RPMI7951 (cell line): ENCODE data around the gene ALK. TPM values are rescaled to one million over a fixed set of nuclear protein-coding genes. Genes with fewer than 3 reads are reported as not detected.

Source experiments
- DNase-seq: peaks from one replicate; pipeline ENCODE4 v3.0.0-alpha.2; 2012; ENCODE audit warnings: low read depth
- total RNA-seq: library from RNA; depleted of rRNA; stranded (reverse); fragments of >200 nt; shearing (Covaris generic); gene quantifications from 2 replicates; pipeline ENCODE4 v1.2.3, GENCODE V29; 2014

ALK gene
- total RNA-seq, 1 experiment from 2014 or later = 0.12 TPM

DNA sequence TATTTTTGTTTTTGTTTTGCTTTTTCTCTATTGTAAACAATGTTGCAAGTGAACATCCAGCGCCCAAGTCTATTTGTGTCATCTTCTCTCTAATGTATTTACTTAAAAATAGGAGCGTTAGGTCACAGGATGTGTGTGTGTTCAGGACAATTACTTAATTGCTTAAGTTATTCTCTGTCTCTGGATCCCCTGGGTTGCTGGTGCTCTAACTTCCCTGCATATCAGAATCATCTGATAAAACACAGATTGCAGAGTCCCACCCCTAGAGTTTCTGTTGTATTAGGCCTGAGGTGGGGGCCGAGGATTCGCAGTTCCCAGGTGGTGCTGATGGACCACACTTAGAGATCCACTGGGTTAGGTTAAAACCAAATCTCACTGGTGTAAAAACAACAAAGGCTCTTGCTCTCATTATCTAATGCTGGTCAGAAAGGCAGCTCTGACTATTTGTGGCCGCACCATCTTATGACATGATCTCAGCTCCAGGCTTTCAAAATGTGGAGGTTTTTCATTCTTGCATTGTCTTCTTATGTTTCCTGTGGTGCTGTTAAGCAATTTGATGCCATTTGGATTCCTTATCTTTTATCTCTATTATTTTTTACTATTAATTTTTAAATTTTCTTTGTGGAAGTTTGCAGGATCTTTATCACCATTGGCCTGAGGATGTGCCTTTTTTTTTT, 718.4 kb downstream of the ALK start:
- no peak for DNase-seq

DNA sequence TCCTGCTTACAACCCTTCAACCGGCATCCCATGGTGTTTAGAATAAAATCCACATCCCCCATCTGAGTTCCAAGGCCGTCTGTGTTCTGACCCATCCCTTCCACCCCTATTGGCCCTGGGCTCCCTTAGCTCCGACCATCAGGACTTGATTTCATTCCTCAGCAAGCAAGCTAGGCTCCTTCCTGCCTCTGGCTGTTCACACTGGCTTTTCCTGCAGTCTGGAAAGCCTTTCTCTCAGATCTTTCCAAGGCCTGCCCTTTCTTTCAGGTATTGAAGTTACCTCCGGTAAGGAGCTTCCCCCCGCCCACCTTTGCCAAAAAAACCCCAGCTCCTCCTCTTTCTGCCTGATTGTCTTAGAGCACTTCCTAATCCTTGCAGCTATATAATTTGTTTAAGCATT, 719.4 kb downstream of the ALK start:
- DNase-seq = no peak

DNA sequence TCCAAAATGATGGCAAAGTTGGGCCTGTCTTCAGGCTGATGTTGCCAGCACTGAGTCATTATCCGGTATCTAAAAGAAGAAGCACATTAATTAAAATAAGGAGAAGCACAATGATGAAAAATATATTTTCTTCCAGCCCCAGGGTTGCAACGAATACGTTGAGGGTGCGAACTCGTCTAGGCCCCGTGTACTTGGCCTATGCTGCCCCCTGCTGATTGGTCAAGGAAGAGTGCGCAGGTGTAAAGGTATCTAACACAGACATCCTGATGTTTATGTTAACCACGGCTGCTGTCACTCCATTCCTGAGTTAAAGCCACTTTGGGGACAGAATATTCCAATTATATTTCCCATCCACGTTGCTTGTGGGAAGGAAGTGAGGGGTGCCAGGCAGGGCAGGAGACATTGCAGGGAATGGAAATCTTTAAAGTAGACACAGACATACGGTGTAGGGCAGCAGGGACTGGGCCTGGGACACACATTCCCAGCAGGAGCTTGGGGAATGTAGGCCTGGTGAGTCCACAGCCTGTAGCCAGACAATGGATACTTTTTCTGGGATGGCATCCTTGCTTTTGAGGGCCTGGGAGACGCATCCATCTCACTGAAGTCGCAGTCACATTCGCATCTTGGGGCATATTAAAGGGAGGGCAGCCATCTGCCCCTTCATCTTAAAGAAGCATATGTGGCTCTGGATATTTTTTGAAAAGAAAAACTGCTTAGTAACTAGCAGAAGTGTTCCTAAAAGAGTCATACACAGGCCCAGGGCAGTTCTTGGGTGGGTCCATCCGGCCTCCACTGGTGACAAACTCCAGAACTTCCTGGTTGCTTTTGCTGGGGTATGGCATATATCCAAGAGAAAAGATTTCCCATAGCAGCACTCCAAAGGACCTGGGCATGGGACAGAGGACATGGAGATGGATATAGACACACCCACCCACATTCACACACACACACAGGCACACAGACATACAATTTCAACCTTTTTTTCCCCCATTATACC, 724.3 kb downstream of the ALK start:
- DNase-seq = peak; percentile 43

DNA sequence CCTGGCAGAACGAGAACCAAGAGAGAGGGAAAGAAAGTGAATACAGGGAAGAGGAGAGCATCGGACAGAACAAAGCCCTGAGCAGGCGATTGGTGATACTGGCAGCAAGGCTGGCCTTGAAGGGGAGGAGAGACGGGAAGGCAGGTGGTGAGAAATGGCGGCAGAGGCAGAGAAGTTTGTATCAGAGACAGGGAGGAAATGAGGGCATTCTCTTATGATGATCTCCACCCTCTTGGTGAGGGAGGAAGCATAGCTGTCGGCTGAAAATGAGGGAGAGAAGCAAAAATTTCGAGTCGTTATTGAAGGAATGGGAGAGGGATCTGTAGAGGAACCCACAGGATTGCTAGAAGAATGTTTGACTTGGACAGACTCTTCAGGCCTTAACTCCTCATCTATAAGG, 725.6 kb downstream of the ALK start:
- no peak for DNase-seq

DNA sequence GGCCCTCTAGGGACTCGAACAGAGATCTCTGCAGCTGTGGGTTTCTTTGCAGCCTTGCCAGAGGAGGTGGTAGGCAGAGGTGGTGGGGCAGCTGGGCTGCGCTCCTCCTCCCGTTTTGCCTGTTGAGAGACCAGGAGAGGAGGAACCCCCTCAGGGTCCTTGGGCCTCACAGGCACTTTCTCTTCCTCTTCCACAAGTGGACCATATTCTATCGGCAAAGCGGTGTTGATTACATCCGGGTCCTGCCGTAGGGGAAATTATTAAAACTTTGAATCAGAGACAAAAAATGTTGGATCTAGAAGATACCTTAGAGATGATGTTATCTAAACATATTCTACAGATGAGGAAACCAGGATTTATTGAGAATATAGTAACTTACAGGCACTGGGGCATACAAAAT, 727.7 kb downstream of the ALK start:
- DNase-seq = no peak

DNA sequence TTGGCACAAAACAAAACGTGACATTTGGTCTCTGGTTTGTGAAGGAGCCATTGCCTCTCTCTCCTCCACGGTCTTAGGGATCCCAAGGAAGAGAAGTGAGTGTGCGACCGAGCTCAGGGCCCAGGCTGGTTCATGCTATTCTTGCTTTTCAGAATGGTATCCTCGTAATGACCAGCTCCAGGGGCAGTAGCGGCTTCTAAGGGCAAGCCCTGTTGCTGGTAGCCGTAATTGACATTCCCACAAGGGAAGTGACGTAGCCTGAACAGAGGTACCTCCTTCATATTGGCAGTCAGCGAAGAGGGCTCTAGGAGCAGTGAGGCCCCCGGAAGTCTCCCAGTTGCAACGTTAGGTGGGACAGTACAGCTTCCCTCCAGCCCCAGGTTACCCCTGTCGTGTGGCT, 728.3 kb downstream of the ALK start:
- no peak for DNase-seq

DNA sequence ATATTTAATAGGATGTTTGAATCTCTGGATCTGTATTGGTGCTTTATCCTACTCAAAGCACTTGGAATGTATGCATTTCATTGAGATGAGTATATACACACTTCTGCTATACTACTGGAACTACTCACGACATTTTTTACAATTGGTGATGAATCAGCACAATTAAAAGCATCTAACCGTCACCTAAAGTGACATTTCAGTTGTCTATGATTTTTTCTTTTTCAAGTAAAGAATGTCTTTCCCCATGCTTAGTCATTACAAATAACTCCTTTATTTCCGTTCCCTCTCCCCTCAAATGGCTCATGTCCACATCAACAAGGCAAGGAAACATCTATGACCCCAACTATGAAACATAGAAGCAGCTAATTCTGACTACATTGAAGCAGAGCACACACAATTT, 728.9 kb downstream of the ALK start:
- no peak for DNase-seq

DNA sequence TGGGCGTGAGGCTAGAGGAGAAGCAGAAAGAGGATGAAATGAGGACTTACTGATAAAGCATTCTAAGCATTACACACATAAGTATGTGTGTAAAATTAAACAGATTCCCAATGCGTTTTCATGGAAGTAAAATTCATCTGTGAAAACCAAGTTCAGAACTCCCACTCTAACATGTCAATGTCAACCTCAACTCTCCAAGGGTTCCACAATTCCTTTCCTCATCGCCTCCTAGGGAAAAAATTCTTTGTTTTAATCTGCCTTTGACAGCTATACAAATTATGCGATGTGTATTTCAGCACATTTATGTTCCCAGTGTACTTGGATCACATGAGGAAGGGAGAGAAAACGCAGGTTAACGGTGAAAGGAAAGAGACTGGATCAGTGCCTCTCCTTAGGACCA, 729.6 kb downstream of the ALK start:
- DNase-seq = no peak

DNA sequence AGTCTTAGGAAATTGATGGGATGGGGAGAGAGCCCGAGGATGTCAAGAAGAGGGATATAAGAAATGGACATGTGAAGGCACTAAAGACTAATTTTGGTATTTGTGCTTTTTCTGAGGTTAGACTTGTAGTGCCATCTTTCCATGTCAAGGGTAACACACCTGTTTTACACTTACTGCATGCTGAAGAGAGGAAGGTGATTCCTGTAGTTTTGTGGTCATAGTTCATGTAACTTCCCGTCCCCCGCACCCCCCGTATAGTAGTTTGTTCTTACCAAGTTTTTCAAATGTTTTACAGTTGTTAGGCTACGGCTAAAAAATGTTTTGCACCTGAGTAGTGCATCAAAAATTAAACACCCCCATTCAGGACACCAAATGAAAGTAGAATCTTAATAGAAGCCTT, 732.3 kb downstream of the ALK start:
- DNase-seq = no peak

DNA sequence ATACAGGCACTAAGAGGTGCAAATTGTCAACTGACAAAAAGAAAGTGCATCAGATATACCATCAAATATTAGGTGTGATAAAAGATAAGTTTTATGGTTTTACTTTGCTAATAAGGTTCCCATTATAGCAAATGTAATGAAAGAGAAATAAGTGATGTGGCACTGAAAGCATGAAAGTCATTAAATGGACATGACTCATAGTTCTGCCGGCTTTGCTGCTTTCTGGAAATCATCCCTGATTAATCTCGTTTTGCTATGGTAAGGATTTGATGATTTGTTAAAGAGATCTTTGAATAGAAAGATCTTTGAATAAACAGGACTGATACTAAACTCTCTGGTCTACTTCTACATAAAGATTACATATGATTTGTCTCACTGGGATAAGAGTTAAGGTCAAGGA, 733.5 kb downstream of the ALK start:
- peak; percentile 16 for DNase-seq

DNA sequence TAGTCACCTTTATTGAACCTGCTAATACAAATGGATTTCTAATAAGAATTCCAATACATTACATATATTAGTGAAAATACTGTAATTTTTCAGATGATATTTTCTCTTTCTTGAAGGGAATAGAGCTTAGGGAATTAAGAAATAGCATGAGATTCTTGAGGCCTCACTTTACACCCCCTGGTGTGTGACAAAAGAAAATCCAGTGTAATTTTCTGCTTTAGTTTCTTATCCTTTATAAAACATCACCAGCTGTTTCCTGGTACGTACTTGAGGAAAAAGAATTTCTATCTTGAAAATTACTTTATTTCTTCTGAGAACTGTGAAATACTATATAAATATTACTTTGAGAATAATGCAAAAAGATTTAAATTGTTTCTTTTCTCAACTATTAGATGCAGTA, 734.6 kb downstream of the ALK start:
- no peak for DNase-seq

DNA sequence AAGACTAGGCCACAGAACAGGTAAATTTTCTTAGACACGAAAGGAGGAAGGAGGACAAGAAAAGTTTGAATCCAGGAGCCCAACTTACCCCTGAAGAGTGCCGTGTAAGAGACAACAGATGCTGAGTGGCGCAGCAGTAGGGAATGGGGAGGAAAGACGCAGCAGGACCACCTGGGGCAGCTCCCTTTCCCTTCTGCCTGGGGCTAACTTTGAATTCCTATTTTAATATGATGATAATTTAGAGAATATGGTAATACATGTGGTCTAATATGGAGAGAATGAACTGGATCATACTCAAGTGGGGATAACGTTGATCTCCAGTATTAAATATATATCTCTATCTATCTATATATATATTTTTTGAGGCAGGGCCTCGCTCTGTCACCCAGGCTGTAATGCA, 736.9 kb downstream of the ALK start:
- DNase-seq = no peak

DNA sequence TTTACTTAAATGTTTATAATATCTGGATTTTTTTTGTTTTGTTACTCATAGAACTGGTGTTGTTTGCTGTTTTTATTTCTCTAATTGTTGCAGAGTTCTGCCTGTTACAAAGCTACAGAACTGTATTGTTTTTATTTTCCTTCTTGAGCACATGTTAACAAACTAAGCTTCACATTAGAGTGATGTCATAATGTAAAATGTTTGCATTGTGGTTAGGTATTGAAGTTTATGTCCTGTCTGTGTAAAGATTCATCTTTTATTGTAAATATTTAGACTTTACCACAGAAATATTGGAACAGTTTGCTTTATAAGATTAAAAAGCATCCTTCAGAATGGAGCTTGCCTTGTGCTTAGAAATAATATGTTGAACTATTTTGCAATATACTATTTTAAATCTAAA, 738.5 kb downstream of the ALK start:
- DNase-seq = no peak

DNA sequence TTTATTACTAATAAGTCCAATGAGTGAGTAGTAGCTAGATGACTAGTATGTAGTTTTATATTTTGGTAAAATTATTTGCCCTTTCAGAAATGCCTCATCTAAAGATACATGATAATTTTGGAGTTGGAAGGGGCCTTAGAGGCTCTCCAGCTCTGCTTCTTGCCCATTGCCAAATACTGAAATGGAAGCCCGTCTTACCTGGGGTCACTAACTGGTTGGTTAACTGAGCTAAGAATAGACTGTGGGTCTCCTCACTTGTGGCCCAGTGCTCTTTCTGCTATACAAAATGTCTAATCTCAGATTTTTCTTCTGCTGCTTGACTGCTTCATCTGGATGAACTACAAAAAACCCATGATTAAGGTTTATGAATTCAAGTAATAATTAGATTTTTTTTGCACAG, 739.1 kb downstream of the ALK start:
- DNase-seq = no peak

DNA sequence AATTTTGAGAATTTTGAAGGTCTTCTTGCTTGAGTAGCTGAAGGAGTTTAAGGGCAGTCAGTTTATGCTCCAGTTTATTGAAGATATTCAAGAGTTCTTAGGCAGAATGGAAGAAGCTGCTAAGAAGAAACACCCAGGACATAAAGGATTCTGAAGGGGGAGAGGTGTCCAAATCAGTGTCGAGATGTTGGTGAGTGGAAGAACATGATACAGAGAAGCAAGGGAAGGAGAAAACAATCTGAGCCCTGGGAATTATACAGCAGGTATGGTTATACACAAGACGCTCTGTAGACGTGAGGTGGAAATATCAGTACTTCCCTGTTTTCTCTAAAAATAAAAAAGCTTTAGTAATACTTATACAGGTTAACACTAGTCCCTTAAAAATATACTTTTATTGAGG, 746.0 kb downstream of the ALK start:
- no peak for DNase-seq

DNA sequence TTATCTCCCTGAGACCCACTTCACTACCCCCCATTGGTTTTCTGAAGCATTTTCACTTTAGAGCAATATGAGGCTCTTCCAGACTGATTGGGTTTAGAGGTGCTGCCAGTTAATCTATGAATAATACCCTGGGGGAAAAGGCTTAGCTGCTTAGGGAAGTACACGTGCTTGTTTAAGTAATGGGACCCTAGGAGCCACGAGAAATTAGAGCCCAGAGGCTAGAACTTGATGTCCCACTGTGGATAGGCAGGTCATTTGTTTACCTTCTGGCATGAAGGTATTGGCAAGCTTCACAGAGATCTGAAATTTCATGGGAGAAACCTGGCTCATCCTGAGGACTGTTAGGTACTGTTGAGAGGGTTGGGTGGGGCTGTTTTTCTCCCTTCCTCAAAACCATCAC, 746.4 kb downstream of the ALK start:
- DNase-seq = no peak

DNA sequence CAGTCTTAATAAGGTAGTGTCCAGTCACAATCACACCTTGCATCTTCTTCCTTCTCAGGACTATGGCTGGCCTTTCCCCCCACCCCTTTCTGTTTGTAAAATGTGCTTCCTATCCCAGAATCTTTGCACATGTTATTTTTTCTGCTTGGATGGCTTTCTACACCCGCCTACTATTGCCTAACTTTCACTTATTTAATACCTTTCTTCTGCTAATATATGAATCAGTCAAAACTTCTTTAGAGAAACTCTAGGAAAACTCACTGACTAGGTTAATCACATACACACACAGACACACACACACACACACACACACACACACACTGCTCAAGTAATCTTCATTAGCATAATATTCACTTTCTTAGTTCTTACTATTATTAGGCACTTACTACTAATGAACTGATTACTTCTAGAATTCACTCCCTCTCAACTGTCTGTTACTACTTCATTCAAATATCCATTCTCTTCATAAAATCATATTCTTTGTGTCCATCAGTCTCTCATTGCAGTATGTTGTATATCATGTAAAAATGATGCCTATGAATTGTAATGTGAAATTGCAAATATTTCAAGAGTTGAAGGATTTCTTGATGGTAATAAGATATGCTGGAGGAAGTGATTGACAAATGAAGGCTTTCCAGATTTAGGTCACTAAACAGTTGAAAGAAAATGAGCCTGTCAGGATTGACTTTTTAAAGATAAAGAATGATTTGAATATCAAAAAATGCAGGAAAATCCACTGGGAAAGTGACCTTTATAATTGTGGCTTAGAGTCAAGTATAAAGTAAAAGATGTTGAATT, 754.9 kb downstream of the ALK start:
- DNase-seq = no peak

DNA sequence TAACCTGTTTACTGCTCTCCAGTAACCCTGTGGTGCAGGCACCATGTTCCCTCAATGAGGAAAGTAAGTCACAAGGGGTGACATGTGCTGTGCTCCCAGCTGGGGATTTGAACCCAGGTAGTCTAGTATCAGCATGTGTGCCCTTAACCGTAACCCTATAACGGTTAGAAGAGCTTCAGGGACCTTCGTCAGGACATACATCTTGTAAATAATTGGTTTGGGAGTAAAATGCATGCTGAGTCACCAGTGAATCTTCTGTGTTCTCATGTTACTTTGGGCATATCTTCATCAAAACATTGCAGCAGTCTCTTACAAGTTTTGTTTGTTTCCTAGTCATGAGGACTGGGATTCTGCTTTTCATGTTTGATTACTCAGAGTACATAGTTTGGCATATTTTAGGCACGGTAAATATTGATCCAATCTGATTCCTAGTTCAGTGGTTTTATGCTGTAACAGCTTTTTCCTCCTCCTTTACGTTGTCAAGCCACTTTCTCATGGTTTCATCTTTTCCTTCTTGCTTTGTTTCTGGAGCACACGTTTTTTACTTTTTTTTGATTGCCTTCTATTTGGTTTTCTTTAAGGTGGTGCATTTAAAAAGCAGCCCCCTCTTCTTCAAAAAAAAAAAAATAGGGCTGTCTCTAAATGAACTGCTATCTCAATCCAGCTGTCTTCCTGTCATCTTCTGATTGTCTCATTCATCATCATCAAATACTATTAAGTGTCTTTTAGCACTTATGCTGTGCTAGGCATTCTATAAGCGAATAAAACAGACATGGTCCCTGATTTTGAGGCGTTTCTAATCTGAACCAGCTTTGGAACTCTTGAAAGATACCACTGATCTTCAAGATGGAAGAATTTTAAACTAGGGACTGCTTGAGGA, 755.8 kb downstream of the ALK start:
- peak; percentile 67 for DNase-seq

DNA sequence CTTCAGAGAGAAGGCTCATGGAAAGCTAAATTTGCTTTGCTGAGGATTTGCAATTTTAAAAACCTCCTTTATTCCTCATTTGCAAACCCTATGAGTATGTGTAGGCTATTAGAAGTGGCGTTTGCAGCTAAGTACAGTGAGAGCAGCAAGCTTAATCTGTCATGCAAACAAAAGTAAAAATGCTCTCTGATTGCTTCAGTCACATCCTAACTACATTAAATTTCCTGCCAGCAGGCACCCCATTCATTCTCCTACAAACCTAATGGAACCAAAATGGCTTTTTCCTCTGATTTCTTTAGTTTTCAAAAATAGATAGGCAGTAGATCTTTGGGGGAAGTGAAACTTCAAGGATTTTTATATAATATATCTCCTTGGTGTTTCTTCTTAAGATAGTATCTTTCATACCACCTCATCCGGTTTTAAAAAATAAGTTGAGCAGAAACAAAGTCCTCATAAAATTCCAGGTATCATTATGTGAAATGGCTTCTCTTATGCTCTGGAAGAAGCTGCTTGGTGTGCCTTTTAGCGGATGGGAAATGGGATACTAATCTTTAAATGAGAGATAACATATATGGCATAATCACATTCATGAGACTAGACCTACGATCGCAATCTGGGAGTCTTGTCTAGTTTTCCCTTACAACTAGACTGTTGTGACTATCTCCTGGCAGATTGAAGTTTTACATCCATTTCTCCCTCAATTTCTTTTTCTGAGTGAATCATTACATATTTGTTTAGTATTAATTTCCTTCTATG, 757.1 kb downstream of the ALK start:
- no peak for DNase-seq

DNA sequence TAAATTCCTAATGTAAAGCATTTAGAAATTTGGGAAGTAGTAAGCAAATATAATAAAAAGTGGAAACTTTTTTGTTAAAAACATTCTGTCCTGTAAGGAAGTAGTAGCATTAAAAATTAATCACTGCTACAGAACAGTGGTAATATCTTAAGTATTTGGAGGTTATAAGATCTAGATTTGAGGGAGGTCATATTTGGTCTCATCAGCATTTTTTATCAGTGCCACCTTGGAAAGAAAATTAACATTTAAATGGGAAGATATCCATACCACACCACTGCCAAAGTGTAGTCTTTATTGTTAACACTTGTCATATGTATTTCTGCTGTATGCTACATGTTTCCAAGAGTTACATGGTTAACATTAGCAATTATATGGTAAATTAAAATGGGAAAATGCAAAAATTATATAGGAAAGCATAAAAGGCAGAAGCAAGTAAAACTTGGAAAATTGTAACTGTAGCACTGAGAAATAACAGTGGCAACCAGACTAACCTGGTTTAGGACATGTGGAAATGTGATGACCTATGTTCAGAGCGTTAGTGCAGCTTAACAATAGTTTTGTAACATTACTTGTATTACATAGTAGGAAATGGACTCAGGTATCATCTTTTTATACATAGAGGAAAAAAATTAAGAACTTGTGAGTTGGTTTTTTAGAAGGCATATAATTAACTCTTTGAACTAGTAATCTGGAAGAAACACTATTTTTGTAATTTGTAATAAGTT, 759.0 kb downstream of the ALK start:
- no peak for DNase-seq
